Liver (tissue), 9 donors: Measurements from ENCODE around the gene STK33. TPM values are rescaled to one million over a fixed set of nuclear protein-coding genes. Genes with fewer than 3 reads are reported as not detected.

Experiments
- DNase-seq: peaks from one replicate; pipeline ENCODE4 v3.0.0-alpha.2; 2017; ENCODE audit warnings: low spot score
- H3K27ac ChIP-seq, 2 donors: one replicate each; pipeline ENCODE4 v1.7.0; 2013; ENCODE audit warnings: inconsistent platforms in 2 of 2, low read length in 2 of 2, control low read depth in 1 of 2, low read depth in 1 of 2, mild to moderate bottlenecking in 1 of 2
- H3K27me3 ChIP-seq, 4 donors: one replicate each; pipeline versions ENCODE4 v1.6.1 to v1.7.0; 2013; ENCODE audit warnings: low read length in 3 of 4, inconsistent platforms in 1 of 4, mild to moderate bottlenecking in 1 of 4, moderate library complexity in 1 of 4; ENCODE audit not compliant: control insufficient read depth in 4 of 4, insufficient read depth in 4 of 4
- H3K36me3 ChIP-seq, 4 donors: one replicate each; pipeline versions ENCODE4 v1.6.1 to v1.7.0; 2013; ENCODE audit warnings: low read length in 3 of 4, mild to moderate bottlenecking in 3 of 4, low read depth in 1 of 4, moderate library complexity in 1 of 4; ENCODE audit not compliant: control insufficient read depth in 4 of 4, insufficient read depth in 3 of 4
- H3K4me1 ChIP-seq, 4 donors: one replicate each; pipeline versions ENCODE4 v1.6.1 to v1.7.0; 2013; ENCODE audit warnings: low read length in 3 of 4, mild to moderate bottlenecking in 3 of 4, moderate library complexity in 1 of 4; ENCODE audit not compliant: control insufficient read depth in 4 of 4, insufficient read depth in 4 of 4
- H3K4me3 ChIP-seq, 3 donors: one replicate each; pipeline versions ENCODE4 v1.6.1 to v1.7.0; 2013; ENCODE audit warnings: low read length in 3 of 3, control low read depth in 1 of 3, low read depth in 1 of 3, mild to moderate bottlenecking in 1 of 3
- H3K9ac ChIP-seq, 2 donors: one replicate each; pipeline ENCODE4 v1.7.0; 2013; ENCODE audit warnings: low read length in 2 of 2, mild to moderate bottlenecking in 2 of 2, moderate library complexity in 2 of 2, control low read depth in 1 of 2, low read depth in 1 of 2
- H3K9me3 ChIP-seq, 4 donors: one replicate each; pipeline versions ENCODE4 v1.6.1 to v1.7.0; 2013; ENCODE audit warnings: low read length in 3 of 4; ENCODE audit not compliant: control insufficient read depth in 4 of 4
- ATF3 ChIP-seq: IDR thresholded peaks from 2 replicates; pipeline ENCODE4 v1.6.1; 2016; ENCODE audit warnings: antibody characterized with exemption
- EGR1 ChIP-seq, 2 donors: IDR thresholded peaks; 2 replicates each; pipeline ENCODE4 v1.6.1; 2016 to 2018; ENCODE audit warnings: antibody characterized with exemption in 2 of 2, low read depth in 2 of 2
- FOXA1 ChIP-seq: IDR thresholded peaks from 2 replicates; pipeline ENCODE4 v1.6.1; 2016; ENCODE audit warnings: antibody characterized with exemption
- FOXA2 ChIP-seq: IDR thresholded peaks from 2 replicates; pipeline ENCODE4 v1.6.1; 2016; ENCODE audit warnings: antibody characterized with exemption
- GABPA ChIP-seq, 2 donors: IDR thresholded peaks in 1 of 2; conservative IDR thresholded peaks in 1 of 2; 2 replicates each; pipeline ENCODE4 v1.6.1; 2016; ENCODE audit warnings: antibody characterized with exemption in 2 of 2, mild to moderate bottlenecking in 1 of 2, moderate library complexity in 1 of 2
- HNF4A ChIP-seq, 2 donors: conservative IDR thresholded peaks; 2 replicates each; pipeline ENCODE4 v1.6.1; 2016; ENCODE audit warnings: antibody characterized with exemption in 2 of 2, mild to moderate bottlenecking in 2 of 2
- HNF4G ChIP-seq: IDR thresholded peaks from 2 replicates; pipeline ENCODE4 v1.6.1; 2016; ENCODE audit warnings: antibody characterized with exemption
- JUND ChIP-seq, 2 donors: IDR thresholded peaks; 2 replicates each; pipeline ENCODE4 v1.6.1; 2016; ENCODE audit warnings: antibody characterized with exemption in 2 of 2
- MAX ChIP-seq: IDR thresholded peaks from 2 replicates; pipeline ENCODE4 v1.6.1; 2016; ENCODE audit warnings: antibody characterized with exemption
- NR2F2 ChIP-seq: IDR thresholded peaks from 2 replicates; pipeline ENCODE4 v1.6.1; 2016; ENCODE audit warnings: antibody characterized with exemption
- REST ChIP-seq: IDR thresholded peaks from 2 replicates; pipeline ENCODE4 v1.6.1; 2016; ENCODE audit warnings: antibody characterized with exemption, mild to moderate bottlenecking
- RXRA ChIP-seq, 2 donors: IDR thresholded peaks; 2 replicates each; pipeline ENCODE4 v1.6.1; 2017 to 2018; ENCODE audit warnings: antibody characterized with exemption in 2 of 2, mild to moderate bottlenecking in 1 of 2
- SP1 ChIP-seq: IDR thresholded peaks from 2 replicates; pipeline ENCODE4 v1.6.1; 2018; ENCODE audit warnings: antibody characterized with exemption, mild to moderate bottlenecking
- TAF1 ChIP-seq: conservative IDR thresholded peaks from 2 replicates; pipeline ENCODE4 v1.6.1; 2016; ENCODE audit warnings: antibody characterized with exemption, mild to moderate bottlenecking
- YY1 ChIP-seq: IDR thresholded peaks from 2 replicates; pipeline ENCODE4 v1.6.1; 2016; ENCODE audit warnings: antibody characterized with exemption, mild to moderate bottlenecking
- ZBTB33 ChIP-seq: IDR thresholded peaks from 2 replicates; pipeline ENCODE4 v1.6.1; 2016; ENCODE audit warnings: antibody characterized with exemption
- WGBS: extraction: QIAGEN DNeasy Blood & Tissue Kit; methylation state at CpG from one replicate; pipeline ENCODE4 v1.1.7; 2013; 5-methylcytosine and 5-hydroxymethylcytosine counted together
- polyA plus RNA-seq, 2 donors: library from polyadenylated mRNA; stranded (reverse) in 1 of 2; unstranded in 1 of 2; fragments of 200-250 nt in 1 of 2; fragments of >200 nt in 1 of 2; fragmentation: Nextera tagmentation in 1 of 2; extraction: Ambion mirVana in 1 of 2; gene quantifications; one replicate each; pipeline versions ENCODE4 v1.2.1 to v1.2.3, GENCODE V29; 2013 to 2015
- total RNA-seq, 2 donors: library from RNA; depleted of rRNA; stranded (reverse); fragments of >200 nt; gene quantifications; one replicate each; pipeline ENCODE4 v1.2.3, GENCODE V29; 2014
- donor health status: healthy.
- donor health status: healthy.
- donor health status: healthy.
- donor health status: healthy.
- donor health status: healthy.

Gene STK33
- total and polyA plus RNA-seq, 4 donors: 0.09 to 1.1 (median 0.52) TPM

- TF ChIP-seq FOXA1: no peak
- TF ChIP-seq REST: no peak
- TF ChIP-seq SP1: no peak
- TF ChIP-seq TAF1: no peak
These were observed 45.6 kb upstream of the STK33 start (continued) for GRCh38 chr11:8639655-8640054.

- H3K9ac ChIP-seq: no peak overlapping the region
- 95% methylated on average over 5 of the region's 5 CpGs for WGBS
- no peak overlapping the region for H3K4me3 ChIP-seq
- H3K9me3 ChIP-seq: peaks cover 0 to 6% (median 2%) of the 10 kb centered on the region in 4 donors
- peaks cover 17 to 85% (median 60%) of the 10 kb centered on the region in 4 donors for H3K36me3 ChIP-seq
- no peaks in the 10 kb centered on the region for H3K4me1 ChIP-seq
- no peak overlapping the region for H3K27ac ChIP-seq
- no peak for TF ChIP-seq EGR1 (IDR thresholded peaks at IDR 0.05; ENCODE audit: low read depth in 2 of 2)
- TF ChIP-seq HNF4G: no peak
- TF ChIP-seq FOXA2: no peak
- no peak for TF ChIP-seq GABPA (IDR thresholded peaks at IDR 0.05 in 1 of 2, conservative IDR thresholded peaks at IDR 0.05 in 1 of 2)
- no peak for TF ChIP-seq MAX
- H3K27me3 ChIP-seq: no peaks in the 10 kb centered on the region
- DNase-seq: no peak
These were observed 44.3 kb upstream of the STK33 start for GRCh38 chr11:8638300-8638699.

- 95% methylated on average over 2 of the region's 2 CpGs for WGBS
- TF ChIP-seq JUND (IDR thresholded peaks at IDR 0.05): no peak
- Histone ChIP-seq H3K27me3 (no peaks in the 10 kb centered on the region), H3K36me3 (peaks cover 12 to 70% (median 45%) of the 10 kb centered on the region in 4 donors), H3K4me1 (no peaks in the 10 kb centered on the region), H3K9ac (no peak overlapping the region), H3K9me3 (peaks cover 0 to 6% (median 2%) of the 10 kb centered on the region in 4 donors), H3K27ac (no peak overlapping the region), H3K4me3 (peak overlapping the region in 1 of 3 donors; percentile 7)
- no peak for DNase-seq
These were observed 42.1 kb upstream of the STK33 start for GRCh38 chr11:8636127-8636526.

- 98% methylated on average over 6 of the region's 6 CpGs for WGBS
- TF ChIP-seq YY1 (no peak), FOXA2 (no peak), REST (no peak), NR2F2 (no peak), TAF1 (no peak), HNF4A (conservative IDR thresholded peaks at IDR 0.05) (no peak), GABPA (IDR thresholded peaks at IDR 0.05 in 1 of 2, conservative IDR thresholded peaks at IDR 0.05 in 1 of 2) (no peak), MAX (no peak), RXRA (IDR thresholded peaks at IDR 0.05) (no peak), ZBTB33 (no peak), ATF3 (no peak), FOXA1 (no peak), EGR1 (IDR thresholded peaks at IDR 0.05; ENCODE audit: low read depth in 2 of 2) (no peak)
- no peak for DNase-seq
- H3K9ac ChIP-seq: no peak overlapping the region
- no peak overlapping the region for H3K4me3 ChIP-seq
- no peaks in the 10 kb centered on the region for H3K27me3 ChIP-seq
- H3K36me3 ChIP-seq: peaks cover 8 to 57% (median 37%) of the 10 kb centered on the region in 4 donors
- peaks cover 0 to 6% (median 2%) of the 10 kb centered on the region in 4 donors for H3K9me3 ChIP-seq
- H3K27ac ChIP-seq: no peak overlapping the region
- no peaks in the 10 kb centered on the region for H3K4me1 ChIP-seq
These were observed 40.5 kb upstream of the STK33 start for GRCh38 chr11:8634498-8634897.
